GM12874 (cell line): ENCODE measurements around the gene CDC34.
A peak's percentile ranks its signal among the peaks of the same experiment; 100 is the strongest.

Experiments
- CTCF ChIP-seq: IDR thresholded peaks from 2 replicates; pipeline ENCODE4 v1.5.1; 2011; ENCODE audit warnings: low read depth, mild to moderate bottlenecking, control low read depth, low read length, moderate library complexity; ENCODE audit not compliant: insufficient read depth

CDC34 gene

GRCh38 chr19:495081-495401, 36.5 kb upstream of the CDC34 start:
- no peak for TF ChIP-seq CTCF

GRCh38 chr19:495402-496111, 36.0 kb upstream of the CDC34 start:
- peak; percentile 85 for TF ChIP-seq CTCF

- TF ChIP-seq CTCF: no peak
Observed at GRCh38 chr19:496112-496665, 35.4 kb upstream of the CDC34 start, which contains the start of gene MADCAM1. MADCAM1 (plus strand) TSS chr19:496486; CDS start chr19:496500, 14 bp downstream.

- no peak for TF ChIP-seq CTCF
Observed at GRCh38 chr19:496986-497385, 34.6 kb upstream of the CDC34 start.

GRCh38 chr19:497491-497868, 34.1 kb upstream of the CDC34 start:
- no peak for TF ChIP-seq CTCF

GRCh38 chr19:497869-498510, 33.6 kb upstream of the CDC34 start:
- TF ChIP-seq CTCF: no peak

- no peak for TF ChIP-seq CTCF
Observed at GRCh38 chr19:498511-498891, 33.1 kb upstream of the CDC34 start.
